GM20431 (cell line): Measurements from ENCODE around the gene DNAJB4.
"Not testable (repeated sequence)": the region's sequence is repeated elsewhere in the genome, so short reads cannot be mapped to it uniquely, and the experiment has no call there.

Experiments used
- in situ Hi-C: fragments of 300-500 bp; cut with MseI, MboI; formaldehyde crosslinking; loops from one replicate; pipeline ENCODE4 v1.15.0; 2020; ENCODE audit warnings: low sequenced_read_pairs; ENCODE audit not compliant: unreplicated experiment

DNAJB4 gene

DNA sequence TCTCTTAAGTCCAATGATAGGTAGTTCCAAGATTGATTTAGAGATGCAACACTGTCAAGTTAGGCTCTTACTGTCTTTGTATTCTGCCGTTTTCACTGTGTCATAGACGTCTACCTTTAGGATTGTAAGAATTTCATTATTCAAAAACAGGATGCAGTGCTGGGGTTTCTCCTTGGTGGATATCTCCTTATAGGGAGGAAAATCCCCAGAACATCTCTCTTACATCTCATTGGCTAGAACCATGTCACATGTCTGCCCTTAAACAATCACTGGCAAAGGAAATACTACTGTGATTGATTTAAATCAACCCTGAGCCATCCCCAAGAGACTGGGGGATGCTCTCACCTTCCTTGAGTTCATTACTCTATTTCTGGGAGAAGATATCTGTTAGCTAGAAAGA, 15.0 kb upstream of the DNAJB4 start:
- in situ Hi-C loops: no loop called here

- in situ Hi-C loops: no loop called here
These were observed 14.0 kb upstream of the DNAJB4 start for GRCh38 chr1:77990629-77991204.

DNA sequence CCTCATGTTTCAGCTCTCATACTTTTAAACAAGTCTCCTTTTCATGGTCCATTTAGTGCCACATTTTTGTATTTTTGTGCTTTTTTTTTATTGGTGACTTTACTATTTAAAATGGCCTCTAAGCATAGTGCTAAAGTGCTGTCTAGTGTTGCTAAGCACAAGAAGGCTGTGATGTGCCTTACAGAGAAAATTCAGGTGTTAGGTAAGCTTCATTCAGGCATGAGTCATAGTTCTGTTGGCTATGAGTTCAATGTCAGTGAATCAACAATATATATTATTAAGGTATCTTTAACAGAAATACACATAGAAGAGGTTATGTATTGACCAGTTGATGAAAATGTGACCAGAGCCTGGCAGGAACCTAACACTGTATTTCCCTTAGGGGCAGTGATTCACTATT, 13.1 kb upstream of the DNAJB4 start:
- in situ Hi-C loops: no loop called here

DNA sequence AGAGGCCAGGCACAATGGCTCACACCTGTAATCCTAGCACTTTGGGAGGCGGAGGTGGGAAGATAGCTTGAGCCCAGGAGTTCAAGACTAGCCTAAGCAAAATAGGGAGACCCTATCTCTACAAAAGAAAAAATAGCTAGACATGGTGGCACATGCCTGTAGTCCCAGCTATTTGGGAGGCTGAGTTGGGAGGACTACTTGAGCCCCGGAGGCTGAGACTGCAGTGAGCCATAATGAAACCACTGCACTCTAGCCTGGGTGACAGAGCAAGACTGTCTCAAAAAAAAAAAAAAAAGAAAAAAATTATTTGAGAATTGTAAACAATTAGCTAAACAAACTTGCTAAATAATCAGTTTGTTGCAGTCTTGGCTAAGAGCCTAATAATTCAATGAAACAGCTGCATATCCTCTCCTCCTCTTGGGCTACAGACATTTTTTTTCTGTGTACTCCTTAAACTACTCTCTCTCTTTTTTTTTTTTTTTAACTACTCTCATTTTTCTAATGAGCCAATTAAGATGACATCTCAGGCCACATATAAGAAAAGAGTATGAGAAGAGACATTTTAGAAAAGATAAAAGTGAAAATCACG, 10.5 kb upstream of the DNAJB4 start:
- in situ Hi-C loops: no loop called here

- in situ Hi-C loops: no loop called here
These were observed 8.0 kb upstream of the DNAJB4 start for GRCh38 chr1:77996734-77997133.

GRCh38 chr1:78000536-78000935, 4.2 kb upstream of the DNAJB4 start:
- in situ Hi-C loops: not testable (repeated sequence)

DNA sequence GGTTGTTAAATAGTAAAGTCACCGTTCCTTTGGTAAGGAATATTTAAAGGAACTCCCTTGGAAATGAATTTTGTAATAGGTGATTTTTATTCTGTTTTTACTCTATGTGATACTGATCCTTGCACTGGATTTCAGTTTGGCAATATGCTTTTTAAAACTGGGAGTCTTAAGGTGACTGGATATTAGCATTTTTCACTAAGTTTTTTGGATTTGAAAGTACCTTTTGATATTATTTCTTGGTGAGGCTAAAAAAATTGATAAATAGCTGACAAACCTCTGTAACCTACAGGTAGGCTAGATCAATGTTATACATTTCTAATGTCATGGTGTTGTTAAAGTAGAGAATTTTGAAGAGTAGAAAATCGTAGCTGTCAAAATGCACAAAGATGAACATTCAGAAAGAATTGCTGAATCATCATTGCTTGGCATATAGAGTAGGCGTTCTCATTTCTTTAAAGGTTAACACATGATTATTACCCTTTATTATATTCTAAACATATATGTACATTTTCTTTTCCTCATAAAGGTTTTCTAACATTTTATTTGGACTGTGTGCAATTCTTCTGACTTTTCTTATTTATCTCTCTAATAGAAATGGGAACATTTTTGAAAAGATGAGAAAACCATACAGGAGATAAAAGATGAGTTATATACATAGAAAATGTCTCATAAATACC, 1.5 kb upstream of the DNAJB4 start:
- in situ Hi-C loops: no loop called here

- in situ Hi-C loops: no loop called here
These were observed 639 bp upstream of the DNAJB4 start for GRCh38 chr1:78003882-78004718.

GRCh38 chr1:78005448-78005722, 646 bp downstream of the DNAJB4 start:
- in situ Hi-C loops: no loop called here

DNA sequence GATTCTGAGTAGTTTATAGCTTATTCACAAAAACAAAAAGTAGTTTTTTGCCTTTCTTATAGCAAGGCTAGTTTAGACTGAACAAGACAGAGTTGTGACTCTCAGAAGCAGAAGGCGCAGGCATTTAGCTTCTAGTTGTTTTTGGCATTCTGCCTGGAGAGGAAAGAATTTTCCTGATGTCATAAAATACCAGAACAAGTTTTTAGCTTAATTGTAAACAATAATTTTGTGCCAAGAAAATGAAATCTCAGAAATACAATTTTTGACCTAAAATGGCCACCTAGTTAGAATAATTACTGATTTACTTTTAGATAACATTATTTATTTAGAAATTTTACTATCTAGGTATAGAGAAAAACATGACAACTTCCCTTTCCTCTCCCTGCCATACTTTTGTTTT, 1.0 kb downstream of the DNAJB4 start:
- in situ Hi-C loops: no loop called here

DNA sequence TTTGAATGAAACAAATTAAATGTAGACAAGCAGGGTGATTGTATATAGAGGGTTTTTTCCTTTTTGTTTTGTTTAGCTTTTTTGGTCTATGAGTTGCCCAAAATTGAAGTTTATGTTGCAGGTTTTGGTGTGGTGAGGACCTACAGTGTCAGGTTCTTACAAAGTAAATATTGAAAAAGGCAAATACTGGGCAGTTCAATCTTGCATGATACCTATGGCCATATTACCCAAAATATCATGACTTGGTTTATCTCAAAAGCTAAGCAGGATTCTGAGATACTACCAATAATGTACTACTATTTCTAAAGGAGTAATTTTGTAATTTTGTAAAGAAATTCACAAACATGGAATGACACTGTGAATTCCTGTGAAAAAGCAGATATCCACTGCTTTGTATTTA, 1.8 kb downstream of the DNAJB4 start:
- in situ Hi-C loops: no loop called here

DNA sequence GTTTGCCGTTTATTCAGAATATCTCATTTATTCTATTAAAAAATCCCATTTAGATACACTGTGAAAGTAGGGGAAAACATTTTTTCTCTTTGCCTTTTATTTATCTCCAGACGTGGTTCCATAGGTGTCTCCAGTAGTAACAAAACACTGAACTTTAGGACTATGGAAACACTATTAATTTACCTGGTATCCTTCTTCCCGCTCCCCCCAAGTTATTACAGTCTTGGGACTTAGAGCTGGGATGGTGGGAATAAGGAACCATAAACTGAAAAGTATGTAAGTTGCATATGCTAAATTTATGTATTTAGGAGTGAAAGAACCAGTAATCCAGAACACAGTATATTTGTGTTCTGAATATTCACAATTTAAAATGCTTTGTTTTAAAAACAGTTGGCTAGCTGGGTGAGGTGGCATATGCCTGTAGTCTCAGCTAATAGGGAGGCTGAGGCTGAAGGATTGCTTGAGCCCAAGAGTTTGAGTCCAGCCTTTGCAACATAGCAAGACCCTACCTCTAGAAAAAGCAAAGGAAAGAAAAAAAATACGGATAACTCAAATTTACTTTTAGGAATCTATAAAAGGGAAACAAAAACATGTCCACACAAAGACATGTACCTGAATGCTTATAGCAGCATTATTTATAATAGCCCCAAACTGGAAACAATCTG, 3.1 kb downstream of the DNAJB4 start:
- in situ Hi-C loops: no loop called here

DNA sequence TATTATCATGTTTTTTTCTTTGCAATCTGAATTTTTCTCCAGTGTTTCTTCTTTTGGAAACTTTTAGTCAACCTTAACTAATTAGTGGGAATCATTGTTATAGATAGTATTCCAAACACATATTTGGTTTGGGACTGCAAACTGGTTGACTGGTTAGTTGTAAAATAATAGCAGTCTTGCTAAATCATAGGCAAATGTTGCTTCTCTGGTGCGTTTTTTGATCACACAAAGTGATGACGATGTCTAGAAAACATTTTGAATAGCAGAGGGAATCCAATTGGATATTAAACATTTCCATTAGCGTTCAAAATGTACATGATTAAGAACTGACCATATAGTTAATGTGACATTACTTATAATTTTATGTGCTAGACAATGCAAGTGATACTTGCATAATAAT, 4.5 kb downstream of the DNAJB4 start:
- in situ Hi-C loops: no loop called here

- in situ Hi-C loops: no loop called here
These were observed 5.1 kb downstream of the DNAJB4 start for GRCh38 chr1:78009836-78010235.

DNA sequence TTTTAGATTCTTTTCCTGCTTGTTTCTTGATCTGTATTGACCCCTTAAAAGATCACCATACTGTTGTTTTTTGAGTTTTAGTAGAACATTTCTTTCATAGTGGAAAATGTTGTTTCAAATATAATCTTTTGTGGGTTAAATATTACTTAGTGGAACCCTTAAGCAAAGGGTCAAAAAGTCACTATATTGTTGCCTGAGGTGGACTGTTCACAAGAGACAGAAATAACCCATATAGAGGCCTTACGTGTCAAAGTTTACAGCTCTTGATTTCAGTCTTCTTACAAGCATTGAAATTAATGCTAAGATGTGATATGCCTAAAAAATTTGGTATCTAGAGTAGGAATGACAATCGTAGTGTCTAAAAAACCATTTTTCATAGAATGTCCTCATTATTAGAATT, 6.3 kb downstream of the DNAJB4 start:
- in situ Hi-C loops: no loop called here

- in situ Hi-C loops: no loop called here
These were observed 10.4 kb downstream of the DNAJB4 start for GRCh38 chr1:78015148-78015547.

- in situ Hi-C loops: no loop called here
These were observed 14.3 kb downstream of the DNAJB4 start for GRCh38 chr1:78019024-78019423.

- in situ Hi-C loops: not testable (repeated sequence)
These were observed 16.4 kb downstream of the DNAJB4 start for GRCh38 chr1:78021134-78021533.

DNA sequence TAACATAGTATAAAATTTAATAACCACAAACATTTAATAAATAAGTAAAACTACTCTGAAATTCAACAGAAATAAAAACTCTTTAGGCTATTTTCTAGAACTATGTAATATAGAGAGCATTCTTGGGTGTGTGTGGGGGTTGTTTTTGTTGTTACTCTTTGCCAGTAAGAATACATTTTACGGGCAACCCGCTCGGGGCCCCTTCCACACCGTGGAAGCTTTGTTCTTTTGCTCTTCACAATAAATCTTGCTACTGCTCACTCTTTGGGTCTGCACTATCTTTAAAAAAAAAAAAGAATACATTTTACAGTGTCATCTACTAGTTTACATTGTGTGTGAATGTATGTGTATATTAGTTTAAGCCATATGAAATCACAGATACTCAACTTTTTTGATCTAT, 25.1 kb downstream of the DNAJB4 start:
- in situ Hi-C loops: no loop called here

DNA sequence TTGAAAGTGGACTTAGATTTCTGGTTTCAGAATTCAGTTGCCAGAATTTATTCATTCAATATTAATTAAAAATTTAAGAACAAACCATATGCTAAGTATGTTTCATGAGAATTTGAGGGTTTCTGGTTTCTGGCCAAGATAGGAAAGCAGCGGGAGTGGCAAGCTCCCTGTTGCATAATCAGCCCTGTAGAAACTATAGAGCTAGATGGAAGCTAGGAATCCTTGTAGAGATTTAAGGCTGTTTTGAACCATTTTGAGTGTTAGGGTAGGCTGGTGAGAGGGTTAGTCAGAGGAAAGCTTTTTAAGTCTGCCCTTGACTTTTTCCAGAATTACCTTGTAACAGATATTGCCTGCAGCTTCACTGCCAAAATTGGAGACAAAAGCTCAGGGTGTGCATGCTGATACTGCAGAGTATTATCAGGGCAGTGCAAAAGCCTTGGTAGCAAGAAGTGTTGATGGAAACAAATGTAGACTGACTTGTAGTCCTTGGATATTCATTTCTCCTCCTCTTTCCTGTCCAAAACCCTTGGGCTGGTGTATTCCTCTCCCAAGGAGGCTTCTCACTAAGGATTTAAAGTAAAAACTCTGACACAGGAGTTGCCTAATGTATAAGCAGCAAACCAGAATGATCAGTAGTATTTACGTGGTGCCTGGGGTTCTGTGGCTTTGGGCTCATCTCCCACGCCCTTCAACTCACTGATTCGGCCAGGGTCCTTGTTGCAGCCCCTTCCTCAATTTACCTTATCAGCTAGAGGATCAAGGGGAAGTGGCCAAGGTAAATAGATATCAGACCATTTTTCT, 28.5 kb downstream of the DNAJB4 start:
- in situ Hi-C loops: no loop called here
